Spleen (tissue), 11 donors: ENCODE results near the gene PTPRK. TPM values are rescaled to one million over a fixed set of nuclear protein-coding genes. Genes with fewer than 3 reads are reported as not detected.
"Not testable (repeated sequence)": the region's sequence is repeated elsewhere in the genome, so short reads cannot be mapped to it uniquely, and the experiment has no call there.

Experiments
- DNase-seq: peaks from one replicate; pipeline ENCODE4 v3.0.0-alpha.2; 2020
- H3K27ac ChIP-seq, 8 donors: fragments of 200-600 bp; sonication (generic) in 7 of 8; 1 replicate in 4 of 8; 2 replicates in 4 of 8; pipeline versions ENCODE4 v1.5.0 to v1.8.0; 2016 to 2021; ENCODE audit warnings: inconsistent platforms in 4 of 8, mild to moderate bottlenecking in 4 of 8, moderate library complexity in 1 of 8
- H3K27me3 ChIP-seq, 7 donors: fragments of 200-600 bp; sonication (generic) in 6 of 7; replicated peaks in 1 of 7; 1 replicate in 4 of 7; 2 replicates in 3 of 7; pipeline versions ENCODE4 v1.5.0 to v1.8.0; 2016 to 2021; ENCODE audit warnings: inconsistent platforms in 3 of 7, mild to moderate bottlenecking in 1 of 7
- H3K36me3 ChIP-seq, 6 donors: fragments of 200-600 bp; sonication (generic) in 5 of 6; 1 replicate in 4 of 6; 2 replicates in 2 of 6; pipeline versions ENCODE4 v1.5.0 to v1.8.0; 2016 to 2021; ENCODE audit warnings: inconsistent platforms in 2 of 6
- H3K4me1 ChIP-seq, 6 donors: fragments of 200-600 bp; sonication (generic) in 5 of 6; 1 replicate in 3 of 6; 2 replicates in 3 of 6; pipeline versions ENCODE4 v1.5.0 to v1.8.0; 2016 to 2021; ENCODE audit warnings: inconsistent platforms in 3 of 6
- H3K4me3 ChIP-seq, 8 donors: fragments of 200-600 bp; sonication (generic) in 7 of 8; 1 replicate in 4 of 8; 2 replicates in 4 of 8; pipeline versions ENCODE4 v1.5.0 to v1.8.0; 2016 to 2021; ENCODE audit warnings: inconsistent platforms in 4 of 8, mild to moderate bottlenecking in 4 of 8, moderate library complexity in 2 of 8
- H3K9me3 ChIP-seq, 8 donors: fragments of 200-600 bp; sonication (generic) in 7 of 8; 1 replicate in 4 of 8; 2 replicates in 4 of 8; pipeline versions ENCODE4 v1.5.0 to v1.8.0; 2016 to 2021; ENCODE audit warnings: inconsistent platforms in 4 of 8
- POLR2A ChIP-seq, 3 donors: fragments of 450-650 bp; IDR thresholded peaks; one replicate each; pipeline ENCODE4 v1.5.1; 2017; ENCODE audit warnings: antibody characterized with exemption in 3 of 3, mild to moderate bottlenecking in 1 of 3
- POLR2AphosphoS5 ChIP-seq, 3 donors: sonication (generic); formaldehyde crosslinking; IDR thresholded peaks; one replicate each; pipeline ENCODE4 v1.5.1; 2017; ENCODE audit warnings: antibody characterized with exemption in 3 of 3
- WGBS, 5 donors: extraction: QIAGEN DNeasy Blood & Tissue Kit in 3 of 5; methylation state at CpG; one replicate each; pipeline versions ENCODE4 v1.1.5 to v1.1.7; 2013 to 2018; 5-methylcytosine and 5-hydroxymethylcytosine counted together
- intact Hi-C: fragments of 100-400 bp; cut with DNase I; formaldehyde crosslinking; loops from one replicate; pipeline ENCODE4 v1.15.0; 2023; ENCODE audit warnings: low total_unique reads
- polyA plus RNA-seq, 3 donors: library from polyadenylated mRNA; stranded (reverse); fragments of 200-250 nt; gene quantifications; one replicate each; pipeline ENCODE4 v1.2.1, GENCODE V29; 2013
- total RNA-seq, 7 donors: library from RNA; depleted of rRNA in 3 of 7; stranded (reverse); fragments of >200 nt in 3 of 7; fragmentation: NEBNext Ultra II Directional in 4 of 7; extraction: Animal tissue kit (Norgen Biotek cat#: 25700) in 4 of 7; gene quantifications; one replicate each; pipeline versions ENCODE4 v1.1.0 to v1.2.1, GENCODE V29; 2016 to 2021
- TF ChIP-seq, protein P1 (sequence below), 11 experiments: fragments of 200-600 bp in 7 of 11; fragments of 450-650 bp in 4 of 11; sonication (generic) in 4 of 11; IDR thresholded peaks in 8 of 11; conservative IDR thresholded peaks in 3 of 11; 1 replicate in 7 of 11; 2 replicates in 4 of 11; pipeline versions ENCODE4 v1.4.0 to v1.8.0; 2016 to 2021; ENCODE audit warnings: antibody characterized with exemption in 11 of 11, inconsistent platforms in 4 of 11, mild to moderate bottlenecking in 1 of 11
- donor health status: healthy with polysubstance abuse.
- donor health status: DM: no; HTN: no; CAD: no; lungs with moderate emphysema.
- donor health status: DM: no; HTN: no; CAD: no.
- donor health status: Bipolar disorder and iron deficiency.
- donor health status: healthy.
- donor health status: DM: no; HTN: no; CAD: no.
- donor health status: DM: yes; HTN: yes; CAD: no.

Gene PTPRK
- total and polyA plus RNA-seq, 10 donors = 3.3 to 67.8 (median 34.0) TPM

DNA sequence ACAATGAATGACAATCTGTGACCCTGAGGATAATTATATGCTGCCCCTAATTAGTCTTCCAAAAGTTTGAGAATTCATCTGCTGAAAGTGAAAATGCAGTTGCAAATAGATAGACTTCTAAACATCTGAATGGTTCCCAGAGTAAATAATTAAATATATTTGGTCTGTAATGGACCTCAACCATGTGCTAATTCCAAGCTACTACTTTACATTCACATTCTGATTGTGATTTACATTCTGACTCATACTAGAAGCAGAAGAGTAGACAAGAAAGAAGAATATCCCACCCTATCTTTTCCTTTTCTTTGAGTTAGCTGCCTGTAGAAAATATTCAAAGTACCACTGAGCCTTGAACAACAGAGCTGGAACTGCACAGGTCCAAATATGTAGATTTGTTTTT, 80.8 kb downstream of the PTPRK start:
- H3K27ac ChIP-seq = no peak overlapping the region
- intact Hi-C loops = no loop called here
- H3K36me3 ChIP-seq = no peaks in the 10 kb centered on the region
- no peak for DNase-seq
- H3K27me3 ChIP-seq = no peaks in the 10 kb centered on the region
- H3K4me1 ChIP-seq = no peaks in the 10 kb centered on the region
- H3K9me3 ChIP-seq = peaks cover 0 to 4% (median 0%) of the 10 kb centered on the region in 8 donors
- H3K4me3 ChIP-seq = no peak overlapping the region
- no peak for TF ChIP-seq POLR2A (IDR thresholded peaks at IDR 0.05)
- TF ChIP-seq, protein P1, sequence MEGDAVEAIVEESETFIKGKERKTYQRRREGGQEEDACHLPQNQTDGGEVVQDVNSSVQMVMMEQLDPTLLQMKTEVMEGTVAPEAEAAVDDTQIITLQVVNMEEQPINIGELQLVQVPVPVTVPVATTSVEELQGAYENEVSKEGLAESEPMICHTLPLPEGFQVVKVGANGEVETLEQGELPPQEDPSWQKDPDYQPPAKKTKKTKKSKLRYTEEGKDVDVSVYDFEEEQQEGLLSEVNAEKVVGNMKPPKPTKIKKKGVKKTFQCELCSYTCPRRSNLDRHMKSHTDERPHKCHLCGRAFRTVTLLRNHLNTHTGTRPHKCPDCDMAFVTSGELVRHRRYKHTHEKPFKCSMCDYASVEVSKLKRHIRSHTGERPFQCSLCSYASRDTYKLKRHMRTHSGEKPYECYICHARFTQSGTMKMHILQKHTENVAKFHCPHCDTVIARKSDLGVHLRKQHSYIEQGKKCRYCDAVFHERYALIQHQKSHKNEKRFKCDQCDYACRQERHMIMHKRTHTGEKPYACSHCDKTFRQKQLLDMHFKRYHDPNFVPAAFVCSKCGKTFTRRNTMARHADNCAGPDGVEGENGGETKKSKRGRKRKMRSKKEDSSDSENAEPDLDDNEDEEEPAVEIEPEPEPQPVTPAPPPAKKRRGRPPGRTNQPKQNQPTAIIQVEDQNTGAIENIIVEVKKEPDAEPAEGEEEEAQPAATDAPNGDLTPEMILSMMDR (IDR thresholded peaks at IDR 0.05 in 8 of 11, conservative IDR thresholded peaks at IDR 0.05 in 3 of 11) = no peak
- TF ChIP-seq POLR2AphosphoS5 (IDR thresholded peaks at IDR 0.05) = no peak

DNA sequence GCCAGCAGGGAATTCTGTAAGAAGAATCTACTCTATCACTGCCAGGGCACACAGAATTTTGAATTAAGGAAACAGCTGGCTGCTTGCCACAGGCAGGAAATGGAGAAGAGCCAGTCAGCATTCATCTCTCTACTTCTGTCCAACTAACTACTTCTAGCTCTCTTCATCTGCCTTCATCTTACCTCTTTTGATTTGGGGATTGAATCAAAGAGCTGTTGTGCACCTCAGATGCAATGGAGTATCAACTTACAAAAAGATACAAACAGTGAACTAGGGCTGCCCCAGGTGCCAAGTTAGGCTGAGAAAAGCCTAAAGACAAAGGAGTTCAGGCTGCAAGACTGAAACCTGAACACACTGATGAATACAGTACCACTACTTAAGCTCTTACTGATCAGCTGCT, 82.0 kb downstream of the PTPRK start:
- TF ChIP-seq, protein P1 (IDR thresholded peaks at IDR 0.05 in 8 of 11, conservative IDR thresholded peaks at IDR 0.05 in 3 of 11) = no peak
- TF ChIP-seq POLR2AphosphoS5 (IDR thresholded peaks at IDR 0.05) = no peak
- TF ChIP-seq POLR2A (IDR thresholded peaks at IDR 0.05) = no peak
- Histone ChIP-seq H3K4me1 (no peaks in the 10 kb centered on the region), H3K4me3 (no peak overlapping the region), H3K9me3 (peaks cover 0 to 4% (median 0%) of the 10 kb centered on the region in 8 donors), H3K27me3 (no peaks in the 10 kb centered on the region), H3K36me3 (no peaks in the 10 kb centered on the region), H3K27ac (no peak overlapping the region)
- intact Hi-C loops = no loop called here
- no peak for DNase-seq

DNA sequence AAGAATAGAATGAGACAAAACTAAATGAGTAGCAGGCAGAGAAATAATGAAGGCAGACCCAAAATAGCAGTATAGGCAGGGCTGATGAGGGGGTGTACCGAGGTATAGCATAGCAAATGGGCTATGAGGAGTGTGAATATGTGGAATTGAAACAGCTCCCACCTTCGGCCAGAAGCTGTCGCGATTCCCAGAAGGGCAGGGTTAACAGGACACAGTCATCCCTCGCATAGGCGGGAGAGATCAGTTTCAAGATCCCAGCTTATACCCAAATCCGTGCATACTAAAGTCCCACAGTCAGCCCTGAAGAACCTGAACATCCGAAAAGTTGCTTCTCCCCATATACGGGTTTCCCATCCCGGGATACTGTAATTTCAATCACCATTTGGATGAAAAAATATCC, 82.7 kb downstream of the PTPRK start:
- Histone ChIP-seq H3K27ac (no peak overlapping the region), H3K36me3 (no peaks in the 10 kb centered on the region), H3K9me3 (peaks cover 0 to 4% (median 0%) of the 10 kb centered on the region in 8 donors), H3K4me1 (no peaks in the 10 kb centered on the region), H3K4me3 (no peak overlapping the region), H3K27me3 (no peaks in the 10 kb centered on the region)
- no peak for TF ChIP-seq POLR2A (IDR thresholded peaks at IDR 0.05)
- no peak for TF ChIP-seq POLR2AphosphoS5 (IDR thresholded peaks at IDR 0.05)
- TF ChIP-seq, protein P1 (IDR thresholded peaks at IDR 0.05 in 8 of 11, conservative IDR thresholded peaks at IDR 0.05 in 3 of 11) = no peak
- WGBS, 5 donors = 89 to 95% (median 93%) methylated on average over 10 of the region's 10 CpGs
- intact Hi-C loops = no loop called here
- no peak for DNase-seq

DNA sequence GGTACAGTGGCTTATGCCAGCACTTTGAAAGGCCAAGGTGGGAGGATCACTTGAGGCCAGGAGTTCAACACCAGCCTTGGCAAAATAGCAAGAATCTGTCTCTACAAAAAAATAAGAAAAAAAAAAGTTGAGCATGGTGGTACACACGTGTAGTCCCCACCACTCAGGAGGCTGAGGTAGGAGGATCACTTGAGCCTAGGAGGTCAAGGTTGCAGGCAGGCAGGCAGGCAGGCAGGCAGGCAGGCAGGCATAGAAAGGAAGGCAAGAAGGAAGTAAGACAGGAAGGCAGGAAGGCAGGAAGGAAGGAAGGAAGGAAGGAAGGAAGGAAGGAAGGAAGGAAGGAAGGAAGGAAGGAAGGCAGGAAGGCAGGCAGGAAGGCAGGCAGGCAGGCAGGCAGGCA, 85.6 kb downstream of the PTPRK start:
- H3K9me3 ChIP-seq, H3K36me3 ChIP-seq, H3K4me1 ChIP-seq, intact Hi-C loops, DNase-seq, H3K4me3 ChIP-seq, H3K27me3 ChIP-seq, H3K27ac ChIP-seq: not testable (repeated sequence)
- 50 to 68% (median 63%) methylated on average over 1 of the region's 1 CpG for WGBS, 5 donors

DNA sequence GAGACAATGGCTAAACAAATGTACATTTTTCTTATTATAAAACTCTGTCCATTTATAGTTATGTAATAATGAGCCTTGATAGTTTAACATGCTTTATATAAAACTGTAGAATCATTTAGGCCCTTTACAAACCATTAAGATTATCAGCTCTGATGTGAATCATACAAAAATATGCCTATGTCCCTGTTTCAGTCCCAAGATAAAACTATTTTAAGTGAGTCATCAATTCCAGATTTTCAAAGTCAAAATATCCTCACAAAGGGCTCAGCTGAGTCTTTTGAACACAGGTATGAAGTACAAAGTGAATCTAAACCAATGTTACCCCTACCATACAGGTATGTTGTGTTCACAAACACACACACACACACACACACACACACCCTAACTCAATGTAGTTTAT, 88.0 kb downstream of the PTPRK start:
- no peak for DNase-seq
- TF ChIP-seq, protein P1 (IDR thresholded peaks at IDR 0.05 in 8 of 11, conservative IDR thresholded peaks at IDR 0.05 in 3 of 11) = no peak
- TF ChIP-seq POLR2AphosphoS5 (IDR thresholded peaks at IDR 0.05) (no peak), POLR2A (IDR thresholded peaks at IDR 0.05) (no peak)
- Histone ChIP-seq H3K27me3 (no peaks in the 10 kb centered on the region), H3K36me3 (no peaks in the 10 kb centered on the region), H3K4me1 (no peaks in the 10 kb centered on the region), H3K4me3 (no peak overlapping the region), H3K27ac (no peak overlapping the region), H3K9me3 (peaks cover 0 to 4% (median 0%) of the 10 kb centered on the region in 8 donors)
- intact Hi-C loops = no loop called here
